Transverse colon (tissue), 4 donors: ENCODE results near the gene NKX1-1. TPM values are rescaled to one million over a fixed set of nuclear protein-coding genes. Genes with fewer than 3 reads are reported as not detected.

Experiments
- DNase-seq: peaks from one replicate; pipeline ENCODE4 v3.0.0-alpha.2; 2019
- H3K27ac ChIP-seq, 4 donors: fragments of 200-600 bp; sonication (generic); 2 replicates each; pipeline ENCODE4 v1.5.1; 2016 to 2018; ENCODE audit warnings: inconsistent platforms in 4 of 4
- H3K27me3 ChIP-seq: fragments of 200-600 bp; sonication (generic); 2 replicates; pipeline ENCODE4 v1.5.1; 2017; ENCODE audit warnings: inconsistent platforms
- H3K36me3 ChIP-seq, 4 donors: fragments of 200-600 bp; sonication (generic); 2 replicates each; pipeline ENCODE4 v1.5.1; 2017 to 2019; ENCODE audit warnings: inconsistent platforms in 4 of 4
- H3K4me1 ChIP-seq, 4 donors: fragments of 200-600 bp; sonication (generic); 2 replicates each; pipeline ENCODE4 v1.5.1; 2017 to 2020; ENCODE audit warnings: inconsistent platforms in 4 of 4
- H3K4me3 ChIP-seq, 4 donors: fragments of 200-600 bp; sonication (generic); 1 replicate in 1 of 4; 2 replicates in 3 of 4; pipeline versions ENCODE4 v1.5.1 to v1.6.1; 2017 to 2019; ENCODE audit warnings: inconsistent platforms in 4 of 4
- H3K9me3 ChIP-seq, 2 donors: fragments of 200-600 bp; sonication (generic); 2 replicates each; pipeline ENCODE4 v1.5.1; 2017 to 2019; ENCODE audit warnings: inconsistent platforms in 2 of 2
- CTCF ChIP-seq, 5 experiments: fragments of 200-600 bp in 3 of 5; fragments of 450-650 bp in 2 of 5; sonication (generic) in 3 of 5; IDR thresholded peaks; 1 replicate in 2 of 5; 2 replicates in 3 of 5; pipeline ENCODE4 v1.5.1; 2016 to 2017; ENCODE audit warnings: antibody characterized with exemption in 5 of 5, inconsistent platforms in 3 of 5, mild to moderate bottlenecking in 2 of 5, moderate library complexity in 1 of 5
- EP300 ChIP-seq: sonication (generic); formaldehyde crosslinking; IDR thresholded peaks from one replicate; pipeline ENCODE4 v1.6.1; 2017; ENCODE audit warnings: antibody characterized with exemption, low read depth
- POLR2A ChIP-seq: fragments of 450-650 bp; IDR thresholded peaks from one replicate; pipeline ENCODE4 v1.6.1; 2016; ENCODE audit warnings: antibody characterized with exemption, mild to moderate bottlenecking, moderate library complexity
- POLR2AphosphoS5 ChIP-seq, 3 donors: sonication (generic); formaldehyde crosslinking; IDR thresholded peaks; one replicate each; pipeline ENCODE4 v1.6.1; 2016; ENCODE audit warnings: antibody characterized with exemption in 3 of 3
- WGBS, 2 donors: methylation state at CpG; one replicate each; pipeline ENCODE4 v1.1.5; 2018; ENCODE audit warnings: low coverage in 1 of 2; 5-methylcytosine and 5-hydroxymethylcytosine counted together
- in situ Hi-C, 4 donors: fragments of 200-750 bp; cut with MboI; loops; one replicate each; pipeline versions ENCODE4 v1.15.0 to v1.15.1; 2017; ENCODE audit warnings: low sequenced_read_pairs in 3 of 4, low pct_ligation_motif_present in 1 of 4, low pct_unique_long_range_greater_than_20kb in 1 of 4
- intact Hi-C: fragments of 100-400 bp; cut with DNase I; formaldehyde crosslinking; loops from one replicate; pipeline ENCODE4 v1.15.1; 2023; ENCODE audit warnings: low total_unique reads
- total RNA-seq, 4 donors: library from RNA; depleted of rRNA; stranded (reverse); fragments of >200 nt; gene quantifications; one replicate each; pipeline ENCODE4 v1.1.0, GENCODE V29; 2016

NKX1-1 gene
- total RNA-seq, 4 donors from 2014 or later, result not detected

GRCh38 chr4:1382776-1383727, 23.2 kb downstream of the NKX1-1 start:
- Histone ChIP-seq H3K4me3 (no peak overlapping the region), H3K36me3 (peaks cover 0 to 7% (median 4%) of the 10 kb centered on the region in 4 donors), H3K27ac (no peak overlapping the region), H3K27me3 (no peaks in the 10 kb centered on the region), H3K9me3 (no peaks in the 10 kb centered on the region), H3K4me1 (no peaks in the 10 kb centered on the region)
- intact Hi-C loops (no loop called here), in situ Hi-C loops (no loop called here)
- no peak for TF ChIP-seq POLR2AphosphoS5 (IDR thresholded peaks at IDR 0.05)
- 89% methylated on average over 23 of the region's 27 CpGs; no CpG with 5 or more reads in 1 of the 2 donors for WGBS, 2 donors
- DNase-seq, result no peak

GRCh38 chr4:1381944-1382541, 24.2 kb downstream of the NKX1-1 start:
- no peak for TF ChIP-seq POLR2A
- TF ChIP-seq POLR2AphosphoS5 (IDR thresholded peaks at IDR 0.05), result no peak
- no peak for TF ChIP-seq CTCF (IDR thresholded peaks at IDR 0.05)
- no peak for TF ChIP-seq EP300
- in situ Hi-C loops, result no loop called here
- no peak overlapping the region for H3K27ac ChIP-seq
- H3K4me3 ChIP-seq, result no peak overlapping the region
- H3K27me3 ChIP-seq, result no peaks in the 10 kb centered on the region
- intact Hi-C loops, result no loop called here
- H3K36me3 ChIP-seq, result no peaks in the 10 kb centered on the region
- no peaks in the 10 kb centered on the region for H3K9me3 ChIP-seq
- no peaks in the 10 kb centered on the region for H3K4me1 ChIP-seq
- 96 to 100% methylated on average over 9 to 23 of the region's 24 CpGs for WGBS, 2 donors
- no peak for DNase-seq

GRCh38 chr4:1381181-1381621, 25.0 kb downstream of the NKX1-1 start:
- Histone ChIP-seq H3K9me3 (no peaks in the 10 kb centered on the region), H3K4me1 (no peaks in the 10 kb centered on the region), H3K27ac (no peak overlapping the region), H3K4me3 (no peak overlapping the region), H3K27me3 (no peaks in the 10 kb centered on the region), H3K36me3 (no peaks in the 10 kb centered on the region)
- whole genome bisulfite sequencing, 2 donors, result 86% methylated on average over 2 to 10 of the region's 12 CpGs
- in situ Hi-C loops (no loop called here), intact Hi-C loops (no loop called here)
- no peak for DNase-seq
- no peak for TF ChIP-seq EP300
- TF ChIP-seq POLR2A, result no peak
- no peak for TF ChIP-seq CTCF (IDR thresholded peaks at IDR 0.05)
- TF ChIP-seq POLR2AphosphoS5 (IDR thresholded peaks at IDR 0.05), result no peak

GRCh38 chr4:1380368-1381151, 25.7 kb downstream of the NKX1-1 start:
- intact Hi-C loops, result no loop called here
- Histone ChIP-seq H3K27ac (no peak overlapping the region), H3K9me3 (no peaks in the 10 kb centered on the region), H3K36me3 (no peaks in the 10 kb centered on the region), H3K4me1 (no peaks in the 10 kb centered on the region), H3K27me3 (no peaks in the 10 kb centered on the region), H3K4me3 (no peak overlapping the region)
- DNase-seq, result no peak
- TF ChIP-seq CTCF (IDR thresholded peaks at IDR 0.05), result no peak
- TF ChIP-seq POLR2AphosphoS5 (IDR thresholded peaks at IDR 0.05), result no peak
- TF ChIP-seq POLR2A, result no peak
- TF ChIP-seq EP300, result no peak
- WGBS, 2 donors, result 95% methylated on average over 34 of the region's 36 CpGs; no CpG with 5 or more reads in 1 of the 2 donors
- in situ Hi-C loops, result no loop called here
